ENCODE data around the gene BCAM.

DNA sequence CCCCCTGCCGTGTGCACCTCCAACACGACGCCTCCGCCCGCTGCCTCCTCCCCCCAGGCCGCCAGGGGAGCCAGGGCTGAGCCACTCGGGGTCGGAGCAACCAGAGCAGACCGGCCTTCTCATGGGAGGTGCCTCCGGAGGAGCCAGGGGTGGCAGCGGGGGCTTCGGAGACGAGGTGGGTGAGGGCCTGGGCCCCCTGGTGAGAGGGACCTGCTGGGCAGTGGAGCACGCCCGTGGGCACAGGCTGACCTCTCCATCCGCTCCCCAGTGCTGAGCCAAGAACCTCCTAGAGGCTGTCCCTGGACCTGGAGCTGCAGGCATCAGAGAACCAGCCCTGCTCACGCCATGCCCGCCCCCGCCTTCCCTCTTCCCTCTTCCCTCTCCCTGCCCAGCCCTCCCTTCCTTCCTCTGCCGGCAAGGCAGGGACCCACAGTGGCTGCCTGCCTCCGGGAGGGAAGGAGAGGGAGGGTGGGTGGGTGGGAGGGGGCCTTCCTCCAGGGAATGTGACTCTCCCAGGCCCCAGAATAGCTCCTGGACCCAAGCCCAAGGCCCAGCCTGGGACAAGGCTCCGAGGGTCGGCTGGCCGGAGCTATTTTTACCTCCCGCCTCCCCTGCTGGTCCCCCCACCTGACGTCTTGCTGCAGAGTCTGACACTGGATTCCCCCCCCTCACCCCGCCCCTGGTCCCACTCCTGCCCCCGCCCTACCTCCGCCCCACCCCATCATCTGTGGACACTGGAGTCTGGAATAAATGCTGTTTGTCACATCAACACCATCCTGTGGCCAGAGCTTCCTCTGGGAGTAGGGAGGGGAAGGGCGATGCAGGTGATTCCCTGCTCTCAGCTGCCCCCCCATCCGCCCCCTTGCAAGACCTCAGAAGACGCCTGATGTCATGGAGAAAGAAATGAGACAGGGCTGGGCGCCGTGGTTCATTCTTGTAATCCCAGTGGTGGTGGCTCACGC is 12.0 kb downstream of the BCAM start:
- TF ChIP-seq, protein P1, sequence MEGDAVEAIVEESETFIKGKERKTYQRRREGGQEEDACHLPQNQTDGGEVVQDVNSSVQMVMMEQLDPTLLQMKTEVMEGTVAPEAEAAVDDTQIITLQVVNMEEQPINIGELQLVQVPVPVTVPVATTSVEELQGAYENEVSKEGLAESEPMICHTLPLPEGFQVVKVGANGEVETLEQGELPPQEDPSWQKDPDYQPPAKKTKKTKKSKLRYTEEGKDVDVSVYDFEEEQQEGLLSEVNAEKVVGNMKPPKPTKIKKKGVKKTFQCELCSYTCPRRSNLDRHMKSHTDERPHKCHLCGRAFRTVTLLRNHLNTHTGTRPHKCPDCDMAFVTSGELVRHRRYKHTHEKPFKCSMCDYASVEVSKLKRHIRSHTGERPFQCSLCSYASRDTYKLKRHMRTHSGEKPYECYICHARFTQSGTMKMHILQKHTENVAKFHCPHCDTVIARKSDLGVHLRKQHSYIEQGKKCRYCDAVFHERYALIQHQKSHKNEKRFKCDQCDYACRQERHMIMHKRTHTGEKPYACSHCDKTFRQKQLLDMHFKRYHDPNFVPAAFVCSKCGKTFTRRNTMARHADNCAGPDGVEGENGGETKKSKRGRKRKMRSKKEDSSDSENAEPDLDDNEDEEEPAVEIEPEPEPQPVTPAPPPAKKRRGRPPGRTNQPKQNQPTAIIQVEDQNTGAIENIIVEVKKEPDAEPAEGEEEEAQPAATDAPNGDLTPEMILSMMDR (IDR thresholded peaks at IDR 0.05 in 4 of 5, conservative IDR thresholded peaks at IDR 0.05 in 1 of 5), result no peak
- TF ChIP-seq POLR2A (IDR thresholded peaks at IDR 0.05), result no peak
